Esophagus muscularis mucosa (tissue), 4 donors: Measurements from ENCODE around the gene FAM107B. TPM values are rescaled to one million over a fixed set of nuclear protein-coding genes. Genes with fewer than 3 reads are reported as not detected.

ENCODE experiments used
- DNase-seq: peaks from one replicate; pipeline ENCODE4 v3.0.0-alpha.2; 2017; ENCODE audit errors: extremely low spot score
- H3K27ac ChIP-seq, 4 donors: fragments of 200-600 bp; sonication (generic); replicated peaks in 1 of 4; 1 replicate in 3 of 4; 2 replicates in 1 of 4; pipeline ENCODE4 v1.5.1; 2016 to 2019; ENCODE audit warnings: mild to moderate bottlenecking in 1 of 4
- H3K27me3 ChIP-seq, 4 donors: fragments of 200-600 bp; sonication (generic); one replicate each; pipeline versions ENCODE4 v1.5.1 to v1.6.0; 2016 to 2019
- H3K36me3 ChIP-seq, 4 donors: fragments of 200-600 bp; sonication (generic); one replicate each; pipeline ENCODE4 v1.5.1; 2016 to 2019
- H3K4me1 ChIP-seq, 4 donors: fragments of 200-600 bp; sonication (generic); one replicate each; pipeline ENCODE4 v1.5.1; 2016 to 2019
- H3K4me3 ChIP-seq, 4 donors: fragments of 200-600 bp; sonication (generic); 1 replicate in 2 of 4; 2 replicates in 2 of 4; pipeline ENCODE4 v1.5.1; 2016 to 2019; ENCODE audit warnings: mild to moderate bottlenecking in 4 of 4, moderate library complexity in 1 of 4
- H3K9me3 ChIP-seq, 4 donors: fragments of 200-600 bp; sonication (generic); 1 replicate in 3 of 4; 2 replicates in 1 of 4; pipeline ENCODE4 v1.5.1; 2016 to 2019
- EP300 ChIP-seq: sonication (generic); formaldehyde crosslinking; IDR thresholded peaks from one replicate; pipeline ENCODE4 v1.6.1; 2017; ENCODE audit warnings: antibody characterized with exemption
- POLR2A ChIP-seq: fragments of 450-650 bp; IDR thresholded peaks from one replicate; pipeline ENCODE4 v1.6.1; 2017; ENCODE audit warnings: antibody characterized with exemption, moderate library complexity, mild to moderate bottlenecking, low read depth
- POLR2AphosphoS5 ChIP-seq, 2 donors: sonication (generic); formaldehyde crosslinking; IDR thresholded peaks; one replicate each; pipeline ENCODE4 v1.6.1; 2017; ENCODE audit warnings: antibody characterized with exemption in 2 of 2
- WGBS: methylation state at CpG from one replicate; pipeline ENCODE4 v1.1.5; 2018; 5-methylcytosine and 5-hydroxymethylcytosine counted together
- intact Hi-C: fragments of 100-400 bp; cut with DNase I; formaldehyde crosslinking; loops from one replicate; pipeline ENCODE4 v1.15.1; 2023
- total RNA-seq, 4 donors: library from RNA; depleted of rRNA; stranded (reverse); fragments of >200 nt; gene quantifications; one replicate each; pipeline versions ENCODE4 v1.1.0 to v1.2.1, GENCODE V29; 2016
- TF ChIP-seq, protein P1 (sequence below), 3 experiments: fragments of 200-600 bp in 2 of 3; fragments of 450-650 bp in 1 of 3; sonication (generic) in 2 of 3; IDR thresholded peaks; one replicate each; pipeline ENCODE4 v1.5.1; 2017 to 2019; ENCODE audit warnings: antibody characterized with exemption in 3 of 3, mild to moderate bottlenecking in 2 of 3, moderate library complexity in 1 of 3

Gene FAM107B
- total RNA-seq, 4 donors from 2014 or later = 7.5 to 14.1 (median 9.4) TPM

DNA sequence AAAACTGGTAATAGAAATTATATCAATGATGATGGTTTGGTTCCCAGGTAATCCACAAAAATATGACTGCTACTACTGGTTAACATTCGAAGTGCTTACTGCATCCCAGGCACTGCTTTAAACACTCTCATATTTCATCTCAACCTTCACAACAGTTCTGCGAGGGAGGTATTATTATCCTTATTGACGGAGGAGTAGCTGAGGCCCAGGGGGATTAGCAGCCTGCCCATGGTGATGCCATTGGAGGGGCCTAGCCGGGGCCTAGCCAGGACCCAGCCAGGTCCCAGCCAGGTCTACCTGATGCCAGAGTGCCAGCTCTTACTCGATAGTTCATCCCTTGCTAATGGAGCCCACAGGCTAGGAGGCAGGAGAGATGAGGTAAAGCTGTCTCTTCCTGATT lies 217.1 kb downstream of the FAM107B start:
- Histone ChIP-seq H3K4me3 (no peak overlapping the region), H3K4me1 (peaks cover 0 to 17% (median 14%) of the 10 kb centered on the region in 4 donors), H3K36me3 (no peaks in the 10 kb centered on the region), H3K27ac (no peak overlapping the region), H3K9me3 (no peaks in the 10 kb centered on the region), H3K27me3 (no peaks in the 10 kb centered on the region)
- intact Hi-C loops = no loop called here
- DNase-seq = no peak
- 98% methylated on average over 5 of the region's 5 CpGs for WGBS
- TF ChIP-seq EP300 = no peak

DNA sequence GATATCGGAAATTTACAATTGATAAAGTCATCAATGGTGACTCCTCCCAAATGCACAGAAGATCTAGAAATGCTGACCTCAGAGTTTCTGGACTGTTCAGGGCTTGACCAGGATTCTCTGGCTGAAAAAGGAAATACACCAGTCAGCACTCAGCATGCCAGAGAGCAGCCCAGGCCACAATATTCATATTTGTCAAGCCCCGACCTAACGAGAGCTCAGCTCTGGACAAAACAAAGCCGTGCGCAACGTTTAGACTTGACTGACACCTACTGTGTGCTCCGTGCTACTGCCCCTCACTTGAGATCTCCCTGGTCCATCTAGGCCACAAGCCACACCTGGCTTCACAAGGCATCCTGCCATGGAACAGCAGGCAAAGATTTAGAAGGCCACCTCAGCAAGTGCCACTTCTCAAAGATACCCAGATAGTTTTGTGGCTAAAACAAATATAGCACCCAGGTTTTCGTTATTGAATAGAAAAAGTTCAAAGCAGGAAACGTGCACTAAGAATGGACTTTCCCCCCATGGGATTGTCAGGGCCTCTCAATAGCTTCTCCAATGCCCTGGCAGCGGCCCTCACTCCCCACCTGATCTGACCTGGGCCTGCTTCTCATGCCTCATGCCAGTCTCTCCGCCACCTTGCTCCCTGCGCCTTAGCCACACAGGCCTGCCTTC lies 218.3 kb downstream of the FAM107B start:
- Histone ChIP-seq H3K27ac (peak overlapping the region in 2 of 4 donors; percentile 23 to 40), H3K4me3 (no peak overlapping the region), H3K27me3 (no peaks in the 10 kb centered on the region), H3K9me3 (no peaks in the 10 kb centered on the region), H3K4me1 (peaks cover 0 to 17% (median 14%) of the 10 kb centered on the region in 4 donors), H3K36me3 (no peaks in the 10 kb centered on the region)
- 68% methylated on average over 12 of the region's 12 CpGs for WGBS
- DNase-seq = no peak
- TF ChIP-seq, protein P1, sequence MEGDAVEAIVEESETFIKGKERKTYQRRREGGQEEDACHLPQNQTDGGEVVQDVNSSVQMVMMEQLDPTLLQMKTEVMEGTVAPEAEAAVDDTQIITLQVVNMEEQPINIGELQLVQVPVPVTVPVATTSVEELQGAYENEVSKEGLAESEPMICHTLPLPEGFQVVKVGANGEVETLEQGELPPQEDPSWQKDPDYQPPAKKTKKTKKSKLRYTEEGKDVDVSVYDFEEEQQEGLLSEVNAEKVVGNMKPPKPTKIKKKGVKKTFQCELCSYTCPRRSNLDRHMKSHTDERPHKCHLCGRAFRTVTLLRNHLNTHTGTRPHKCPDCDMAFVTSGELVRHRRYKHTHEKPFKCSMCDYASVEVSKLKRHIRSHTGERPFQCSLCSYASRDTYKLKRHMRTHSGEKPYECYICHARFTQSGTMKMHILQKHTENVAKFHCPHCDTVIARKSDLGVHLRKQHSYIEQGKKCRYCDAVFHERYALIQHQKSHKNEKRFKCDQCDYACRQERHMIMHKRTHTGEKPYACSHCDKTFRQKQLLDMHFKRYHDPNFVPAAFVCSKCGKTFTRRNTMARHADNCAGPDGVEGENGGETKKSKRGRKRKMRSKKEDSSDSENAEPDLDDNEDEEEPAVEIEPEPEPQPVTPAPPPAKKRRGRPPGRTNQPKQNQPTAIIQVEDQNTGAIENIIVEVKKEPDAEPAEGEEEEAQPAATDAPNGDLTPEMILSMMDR (IDR thresholded peaks at IDR 0.05) = peak in 2 of 3 experiments; percentile 5 to 9
- no peak for TF ChIP-seq POLR2A
- intact Hi-C loops = no loop called here

DNA sequence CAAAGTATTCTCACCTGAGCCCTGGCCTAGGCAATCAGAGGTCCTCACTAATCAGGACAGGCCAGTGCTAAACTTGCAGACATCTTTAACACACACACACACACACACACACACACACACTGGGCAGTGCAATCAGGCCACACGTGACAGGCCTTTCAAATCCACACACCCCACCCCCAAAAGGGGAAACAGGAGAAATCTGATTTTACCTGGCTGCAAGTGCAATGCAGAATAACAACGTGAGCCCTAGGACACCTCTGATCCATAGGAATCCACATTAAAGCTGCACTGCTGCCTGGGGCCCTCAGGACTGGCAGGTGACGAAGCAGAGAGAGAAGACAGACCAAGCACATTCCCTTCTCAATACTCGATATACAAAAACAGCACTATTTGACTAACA lies 218.9 kb downstream of the FAM107B start:
- Histone ChIP-seq H3K4me3 (no peak overlapping the region), H3K27ac (peak overlapping the region in 2 of 4 donors; percentile 23 to 40)
- 81% methylated on average over 4 of the region's 4 CpGs for WGBS

DNA sequence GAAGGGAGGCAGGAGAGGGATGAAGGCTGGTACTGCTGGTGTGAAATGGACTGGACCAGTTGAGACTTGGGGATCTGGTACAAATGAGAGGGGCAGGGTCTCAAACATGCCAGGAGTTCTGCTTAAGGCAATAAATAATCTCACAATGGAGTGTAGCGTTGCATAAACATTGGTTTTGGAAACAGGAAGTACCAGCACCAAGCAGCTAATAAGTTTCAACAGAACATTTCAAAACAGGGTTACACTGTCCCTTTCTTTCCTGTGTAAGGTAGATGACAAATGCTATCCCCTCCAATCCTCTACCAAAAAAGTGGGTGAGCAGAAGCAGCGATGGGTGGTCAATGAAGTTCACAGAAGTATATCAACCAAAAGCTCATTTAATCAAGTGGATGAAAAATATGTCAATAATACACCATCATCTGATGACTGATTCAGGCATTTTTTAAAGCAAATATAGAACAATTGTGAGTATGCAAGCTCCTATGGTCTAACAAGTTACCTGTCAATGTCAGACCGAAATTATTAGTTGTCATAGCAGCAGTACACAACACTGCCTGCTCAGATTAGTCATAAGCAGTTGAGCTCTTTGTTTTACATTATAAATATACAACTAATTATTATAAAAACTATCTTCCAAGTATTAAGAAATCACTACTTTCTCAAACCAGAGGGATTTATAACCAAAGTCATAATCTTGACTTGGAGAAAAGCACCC lies 220.0 kb downstream of the FAM107B start:
- no peaks in the 10 kb centered on the region for H3K27me3 ChIP-seq
- peaks cover 0 to 17% (median 14%) of the 10 kb centered on the region in 4 donors for H3K4me1 ChIP-seq
- no peak for DNase-seq
- 78% methylated on average over 3 of the region's 3 CpGs for WGBS
- intact Hi-C loops = no loop called here
- H3K4me3 ChIP-seq = no peak overlapping the region
- no peaks in the 10 kb centered on the region for H3K36me3 ChIP-seq
- peak overlapping the region in 1 of 4 donors; percentile 22 for H3K27ac ChIP-seq
- no peaks in the 10 kb centered on the region for H3K9me3 ChIP-seq
- no peak for TF ChIP-seq POLR2AphosphoS5 (IDR thresholded peaks at IDR 0.05)
- TF ChIP-seq, protein P1 (IDR thresholded peaks at IDR 0.05) = no peak
- TF ChIP-seq POLR2A = no peak
- no peak for TF ChIP-seq EP300

More for the DNA sequence above, 218.9 kb downstream of the FAM107B start:
- Histone ChIP-seq H3K4me1 (peaks cover 0 to 17% (median 14%) of the 10 kb centered on the region in 4 donors), H3K9me3 (no peaks in the 10 kb centered on the region), H3K36me3 (no peaks in the 10 kb centered on the region), H3K27me3 (no peaks in the 10 kb centered on the region)
- TF ChIP-seq, protein P1 (IDR thresholded peaks at IDR 0.05) = no peak
- TF ChIP-seq POLR2A (no peak), POLR2AphosphoS5 (IDR thresholded peaks at IDR 0.05) (no peak), EP300 (no peak)
- DNase-seq = no peak
- intact Hi-C loops = no loop called here

DNA sequence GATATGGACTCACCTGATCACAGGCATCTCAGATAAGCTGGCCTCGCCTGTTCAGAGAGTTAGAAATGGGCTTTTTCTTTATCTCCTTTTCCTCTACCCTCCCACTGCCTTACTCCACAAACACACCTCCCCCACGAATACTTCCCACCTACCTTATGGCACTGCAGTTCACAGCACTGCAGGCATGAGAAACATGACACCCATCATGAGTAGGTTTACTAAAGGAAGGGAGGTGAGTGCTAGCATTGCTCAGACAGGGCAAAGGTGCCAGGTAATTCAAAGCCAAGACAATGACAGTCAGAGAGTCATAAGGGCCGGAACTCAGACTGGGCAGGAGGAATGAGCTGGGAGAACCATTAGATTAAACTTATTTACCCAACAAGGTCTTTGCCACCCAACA lies 220.6 kb downstream of the FAM107B start:
- peaks cover 0 to 17% (median 14%) of the 10 kb centered on the region in 4 donors for H3K4me1 ChIP-seq
- no peak for DNase-seq
- H3K27ac ChIP-seq = peak overlapping the region in 1 of 4 donors; percentile 22
- no peaks in the 10 kb centered on the region for H3K9me3 ChIP-seq
- intact Hi-C loops = no loop called here
- H3K4me3 ChIP-seq = no peak overlapping the region
- H3K36me3 ChIP-seq = no peaks in the 10 kb centered on the region
- WGBS = 90% methylated on average over 3 of the region's 3 CpGs
- H3K27me3 ChIP-seq = no peaks in the 10 kb centered on the region
- TF ChIP-seq POLR2A (no peak), POLR2AphosphoS5 (IDR thresholded peaks at IDR 0.05) (no peak), EP300 (no peak)
- TF ChIP-seq, protein P1 (IDR thresholded peaks at IDR 0.05) = no peak
